Nucleus accumbens (tissue), 56 donors: ENCODE results near the gene STEAP3.

Experiments used
- DNase-seq, 56 donors: peaks; one replicate each; lab custom pipeline; 2025; lab: John Stamatoyannopoulos, UW

The STEAP3 gene

DNA sequence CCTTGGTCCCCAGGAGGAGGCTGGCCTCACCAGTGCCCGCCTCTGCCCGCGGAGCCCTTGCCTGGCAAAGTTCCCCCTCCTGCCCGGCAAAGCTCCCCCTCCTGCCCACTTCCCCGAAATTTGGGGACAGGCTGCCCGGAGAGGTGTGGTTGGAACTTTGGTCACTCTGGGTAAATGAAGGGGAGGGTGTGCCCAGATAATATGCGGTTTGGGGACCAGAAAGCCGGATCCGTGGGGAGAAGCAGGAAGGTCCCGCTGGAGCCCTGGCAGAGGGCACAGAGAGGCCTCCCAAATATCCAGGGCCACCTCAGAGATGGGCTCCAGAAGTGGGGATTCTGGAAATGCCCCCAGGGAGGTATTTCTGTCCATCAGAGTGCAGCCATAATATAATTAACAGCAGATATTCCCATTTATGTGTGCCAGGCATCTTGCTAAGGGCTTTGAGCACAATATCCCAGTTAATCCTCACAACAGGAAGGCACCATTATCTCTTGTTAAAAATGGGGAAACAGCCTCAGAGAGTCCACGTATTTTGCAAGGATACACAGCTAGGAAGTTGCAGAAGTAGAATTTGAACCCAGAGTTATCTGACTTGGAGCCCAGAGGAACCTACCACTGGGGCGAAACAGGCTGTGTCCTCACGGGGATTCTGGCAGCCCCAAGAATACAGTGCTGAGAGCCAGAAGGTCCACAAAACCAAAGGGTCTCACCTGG is 914 bp downstream of the STEAP3 start:
- DNase-seq: no peak

DNA sequence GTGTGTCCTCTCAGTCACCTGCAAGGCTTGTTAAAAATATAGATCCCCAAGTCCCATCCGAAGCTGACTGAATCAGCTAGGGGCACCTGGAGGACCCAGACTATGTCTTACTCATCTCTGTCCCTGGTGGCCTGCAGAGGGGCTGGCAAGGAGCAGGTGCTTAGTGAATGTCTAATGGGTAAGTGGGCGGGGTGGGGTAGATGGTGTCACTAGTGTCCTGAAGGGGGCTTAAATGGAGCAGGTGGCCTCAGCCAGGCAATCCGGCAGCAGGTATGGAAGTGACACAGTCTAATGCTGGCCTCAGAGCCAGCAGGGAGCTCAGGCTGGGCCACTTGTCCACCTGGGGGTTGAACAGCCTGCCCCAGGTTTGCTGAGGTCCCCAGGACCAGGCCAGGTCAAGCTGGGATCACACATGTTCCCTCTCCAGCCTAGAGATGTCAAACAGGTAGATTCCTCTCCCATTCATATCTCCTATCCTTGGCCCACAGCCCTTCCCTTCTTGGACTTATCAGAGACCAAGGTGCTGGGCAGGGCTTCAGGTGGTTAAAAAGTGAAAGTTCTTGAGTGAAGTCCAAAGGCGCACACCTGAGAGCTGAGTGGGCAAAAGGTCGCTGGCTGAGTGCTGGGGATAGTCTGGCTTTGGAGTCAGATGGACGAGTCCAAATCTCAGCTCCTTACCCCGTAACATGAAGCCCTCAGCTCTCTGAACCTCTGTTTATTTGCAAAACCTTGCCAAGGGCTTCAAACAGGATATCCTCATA is 1.7 kb downstream of the STEAP3 start:
- DNase-seq: no peak

DNA sequence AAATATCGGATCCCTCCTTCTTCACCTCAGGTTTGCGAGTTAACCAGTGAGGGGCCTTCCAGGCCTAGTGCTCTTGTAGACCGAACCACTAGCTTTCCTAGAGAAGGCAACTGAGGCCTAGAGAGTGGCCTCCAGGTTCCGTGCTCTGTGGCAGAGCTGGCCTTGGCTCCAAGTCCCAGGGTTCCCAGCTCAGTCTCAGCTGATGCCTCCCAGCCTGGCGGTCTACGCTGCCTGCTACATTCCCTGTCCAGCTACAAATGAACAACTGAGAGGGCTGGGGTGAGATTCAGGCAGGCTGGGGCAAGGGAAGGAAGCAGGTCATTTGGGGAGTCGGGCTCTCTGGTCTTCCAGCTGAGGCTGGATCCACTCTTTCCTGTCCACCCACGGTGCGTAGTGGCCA is 2.3 kb downstream of the STEAP3 start:
- no peak for DNase-seq

DNA sequence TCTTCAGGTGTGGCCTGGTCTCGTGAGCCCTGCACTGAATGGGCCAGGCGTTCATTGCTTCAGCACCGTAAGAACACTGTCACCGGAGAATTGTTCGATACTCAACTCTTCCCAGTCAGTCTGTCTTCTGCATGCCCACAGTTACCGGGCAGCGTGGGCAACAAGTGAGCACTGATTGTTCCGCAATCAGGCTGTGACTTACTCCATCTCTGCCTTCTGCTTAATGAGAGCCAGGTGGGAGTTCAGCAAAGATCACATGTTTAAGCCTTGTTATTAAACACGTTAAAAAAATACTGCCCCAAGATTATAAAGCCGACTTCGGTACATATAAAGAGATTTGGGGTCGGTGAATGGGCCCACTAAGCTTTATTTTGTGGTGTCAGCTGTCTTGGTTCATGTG is 3.7 kb downstream of the STEAP3 start:
- DNase-seq: no peak

DNA sequence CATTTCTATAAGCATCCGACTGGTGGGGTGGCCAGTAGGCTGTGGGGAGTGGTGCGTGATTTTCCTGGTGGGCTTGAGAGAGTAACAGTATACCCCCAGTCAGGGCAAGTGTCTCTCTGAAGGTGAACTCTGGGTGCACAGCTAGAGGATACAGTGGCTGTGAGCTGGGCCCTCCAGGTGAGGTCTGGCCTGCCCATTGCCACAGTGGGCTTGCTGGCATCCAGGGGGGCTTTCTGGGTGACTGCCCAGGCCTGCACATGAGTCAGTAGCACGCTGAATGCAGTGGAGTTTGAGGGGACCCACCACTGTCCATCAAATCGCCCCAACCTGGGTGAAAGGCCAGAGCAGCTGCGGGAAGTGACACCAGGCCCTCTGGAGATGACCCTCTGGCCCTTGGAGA is 4.5 kb downstream of the STEAP3 start:
- no peak for DNase-seq

DNA sequence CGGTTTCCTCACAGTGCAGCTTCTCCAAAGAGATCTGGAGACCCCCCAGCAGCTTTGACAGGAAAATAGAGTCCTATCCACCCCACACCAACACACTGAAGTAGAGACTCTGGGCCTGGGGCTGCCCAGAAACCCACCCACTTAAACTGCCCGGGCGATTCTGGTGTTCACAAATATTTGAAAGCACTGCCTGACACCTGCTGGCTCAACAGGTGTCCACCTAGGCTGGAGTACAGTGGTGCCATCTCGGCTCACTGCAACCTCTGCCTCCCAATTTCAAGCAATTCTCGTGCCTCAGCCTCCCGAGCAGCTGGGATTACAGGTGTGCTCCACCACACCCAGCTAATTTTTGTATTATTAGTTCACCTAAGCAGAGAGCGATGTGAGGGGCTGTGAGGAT is 5.3 kb downstream of the STEAP3 start:
- no peak for DNase-seq

DNA sequence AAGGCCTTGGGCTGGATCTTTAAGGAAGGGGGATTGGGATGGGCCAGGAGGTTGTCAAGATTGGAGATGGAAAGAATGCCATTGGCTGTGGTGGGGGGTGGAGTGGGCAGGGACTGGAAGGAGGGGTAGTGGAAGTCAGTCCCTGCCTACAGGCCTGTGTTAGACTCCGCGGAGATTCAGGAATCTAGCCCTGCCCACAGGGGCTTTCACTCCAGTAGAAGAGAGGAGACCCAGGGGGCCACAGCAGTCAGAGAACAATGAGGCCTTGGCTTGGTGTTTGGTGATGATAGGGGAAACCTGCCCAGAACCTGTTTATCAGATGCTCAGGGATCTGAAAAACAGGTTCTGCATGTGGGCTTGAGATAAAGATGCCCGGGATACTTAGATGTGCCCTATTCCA is 6.1 kb downstream of the STEAP3 start:
- no peak for DNase-seq

DNA sequence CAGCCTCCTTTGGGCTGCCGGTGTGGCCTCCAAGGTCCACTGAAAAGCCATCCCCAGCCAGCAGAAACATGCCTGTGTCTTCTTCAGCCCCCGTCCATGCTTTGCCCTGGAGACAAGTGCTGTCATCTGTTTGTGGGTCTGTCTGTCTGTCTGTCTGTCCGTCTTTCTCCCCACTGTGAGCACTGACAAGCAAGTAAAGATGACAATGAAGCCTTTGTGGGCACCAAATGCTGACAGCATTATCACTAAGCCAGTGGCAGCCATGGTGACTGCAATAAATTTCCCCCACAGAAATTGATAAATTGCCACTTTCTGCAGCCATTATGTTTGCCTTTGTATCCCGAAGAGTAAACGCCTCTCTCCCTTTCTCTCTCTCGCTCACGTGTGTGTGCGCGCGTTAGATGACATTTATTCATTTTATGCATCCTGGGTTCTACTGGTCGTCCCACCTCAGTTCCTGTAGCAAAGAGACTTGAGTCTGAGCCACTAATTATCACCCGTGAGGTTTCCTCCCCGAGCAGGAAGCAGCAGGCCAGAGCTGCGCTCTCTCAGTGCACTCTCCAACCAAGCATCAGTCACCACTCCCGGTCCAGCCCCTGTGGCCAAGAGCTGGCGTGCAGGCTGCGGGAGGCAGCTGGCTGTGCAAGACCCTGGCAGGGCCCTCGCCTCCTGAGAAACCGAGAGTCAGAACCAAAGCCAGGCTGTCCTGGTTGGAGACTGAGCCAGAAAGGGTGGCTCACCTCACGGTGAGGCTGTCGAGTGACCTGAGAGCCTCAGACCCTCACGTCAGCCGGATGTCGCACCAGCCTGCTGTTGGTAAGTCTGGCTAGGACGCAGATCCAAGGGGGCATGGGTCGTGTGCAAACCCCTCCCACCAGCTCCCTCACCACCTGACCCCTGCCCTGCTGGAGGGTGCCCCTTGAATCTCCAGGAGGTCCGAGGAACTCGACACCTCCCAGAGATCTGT is 6.9 kb downstream of the STEAP3 start:
- DNase-seq: peak in 6 of 56 donors; percentile 8 to 29 (median 13)

DNA sequence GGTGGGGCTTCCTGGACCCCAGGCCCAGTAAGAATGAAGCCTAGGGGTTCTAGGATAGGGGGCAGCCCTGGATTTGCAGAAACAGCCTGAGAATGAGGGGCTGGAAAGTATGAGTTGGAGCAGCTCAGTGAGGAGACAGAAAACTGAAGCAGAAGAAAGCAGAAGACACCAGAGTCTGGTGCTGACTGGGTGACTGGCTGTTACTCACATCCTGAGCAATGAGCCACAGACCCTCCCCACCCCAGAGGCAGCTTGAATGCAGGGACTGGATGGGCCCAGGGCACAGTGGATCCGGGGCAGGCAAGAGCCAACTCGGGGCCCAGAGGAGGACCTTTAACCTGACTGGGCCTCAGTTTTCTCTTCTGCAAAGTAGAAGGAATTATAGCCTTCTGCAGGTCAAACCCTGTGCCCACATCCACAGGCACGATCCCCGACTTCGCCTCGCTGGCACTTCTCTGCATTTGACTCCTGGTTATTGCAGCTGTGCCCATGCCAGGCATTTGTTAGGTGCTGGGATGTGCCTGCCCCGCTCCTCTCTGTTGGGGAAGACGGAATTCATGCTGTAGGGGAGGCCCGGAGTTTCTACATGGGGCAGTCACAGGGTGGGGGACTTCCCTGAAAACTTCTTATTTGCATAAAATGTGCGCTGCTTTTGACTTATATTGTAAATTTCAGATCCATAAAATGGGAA is 8.5 kb downstream of the STEAP3 start:
- no peak for DNase-seq

DNA sequence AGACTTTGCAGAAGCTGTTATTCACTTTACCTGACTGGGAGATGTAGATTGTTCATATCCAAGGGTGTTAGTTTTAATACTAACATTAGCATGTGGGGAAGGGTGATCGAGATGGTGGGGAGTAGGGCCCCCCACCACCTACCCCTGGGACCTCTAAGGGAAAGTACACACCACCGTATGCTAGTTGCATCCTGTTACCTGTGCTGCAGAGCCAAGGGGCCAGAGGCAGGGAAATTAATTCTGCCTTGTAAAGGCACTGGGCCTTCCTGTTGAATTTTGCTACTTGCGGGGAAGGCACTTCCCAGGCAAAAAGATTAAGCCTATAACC is 9.0 kb downstream of the STEAP3 start:
- no peak for DNase-seq

DNA sequence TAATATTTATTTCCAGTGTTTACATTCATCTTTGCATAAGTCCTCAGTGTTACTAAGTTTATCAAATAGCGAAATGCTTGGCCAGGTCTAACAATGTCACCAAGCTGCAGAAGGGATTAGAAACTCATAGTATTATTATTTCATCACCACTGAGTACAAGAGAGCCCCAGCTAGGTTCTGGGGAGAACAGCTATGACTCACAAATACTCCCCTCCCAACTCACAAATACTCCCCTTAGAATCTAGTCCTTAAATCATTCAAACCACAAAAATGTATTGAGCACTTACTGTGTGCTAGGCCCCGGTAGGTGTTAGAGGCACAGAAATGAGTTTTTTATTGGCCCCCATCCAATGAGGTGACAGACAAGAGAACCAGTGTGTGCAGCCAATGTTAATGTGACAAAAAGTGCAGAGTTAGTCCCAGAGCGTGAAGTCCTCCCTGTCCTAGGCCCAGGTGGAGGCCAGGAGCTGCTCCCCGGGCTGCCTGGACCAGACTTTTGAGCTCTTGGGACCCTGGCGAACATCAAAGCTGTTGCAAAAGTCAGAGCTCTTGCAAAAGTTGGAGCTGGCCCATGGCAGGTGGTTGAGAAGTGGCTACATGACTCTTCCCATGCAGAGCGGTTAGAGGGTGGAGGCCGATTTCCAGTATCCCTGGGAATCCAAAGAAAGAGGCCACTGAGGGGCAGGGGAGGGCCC is 9.8 kb downstream of the STEAP3 start:
- DNase-seq: no peak

DNA sequence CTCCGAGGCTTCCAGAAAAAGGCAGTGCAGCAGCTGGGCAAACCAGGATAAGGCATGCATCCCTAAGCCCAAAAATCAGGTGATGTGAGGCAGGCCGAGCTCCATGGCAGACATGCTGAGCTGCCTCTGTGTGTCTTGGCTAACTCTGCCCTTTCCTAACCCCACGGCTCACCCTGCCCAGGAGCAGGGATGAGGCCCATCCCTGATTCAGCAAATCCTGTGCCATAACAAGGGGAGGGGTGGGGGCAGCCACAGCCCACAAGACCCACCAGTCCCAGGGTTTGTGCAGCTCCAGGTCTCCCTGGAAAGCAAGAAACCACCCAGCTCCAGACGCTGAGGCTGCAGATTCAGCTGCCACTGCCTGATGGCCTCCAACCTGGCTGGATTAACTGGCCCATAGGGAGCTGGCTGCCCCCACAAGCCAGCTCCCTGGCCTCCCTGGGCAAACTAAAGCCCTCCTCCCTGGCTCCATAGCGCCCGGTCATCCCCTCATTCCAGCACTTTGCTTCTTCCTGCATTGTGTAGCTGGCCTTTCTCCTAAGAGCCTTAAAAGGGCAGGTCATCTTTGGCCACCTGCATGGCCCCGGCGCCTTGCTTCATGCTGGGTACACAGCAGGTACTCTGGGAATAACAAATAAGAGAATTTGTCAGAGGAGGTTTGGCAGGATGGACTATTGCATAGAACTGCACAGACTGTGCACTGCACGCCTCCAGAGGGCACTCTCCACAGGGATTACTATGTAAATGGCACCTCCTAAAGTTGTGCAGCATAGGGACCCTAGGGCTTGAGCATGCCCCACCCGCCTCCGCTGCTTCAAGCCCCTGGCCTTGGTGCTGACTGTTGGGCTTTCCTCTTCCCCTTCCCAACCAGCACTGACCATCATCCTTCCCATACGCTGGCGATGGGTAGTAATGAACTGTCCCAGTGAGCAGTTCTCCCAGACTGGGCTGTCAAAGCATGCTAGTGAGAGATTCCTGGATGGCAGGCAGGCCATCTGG is 10.7 kb downstream of the STEAP3 start:
- DNase-seq: peak in 3 of 56 donors; percentile 15 to 22 (median 19)

DNA sequence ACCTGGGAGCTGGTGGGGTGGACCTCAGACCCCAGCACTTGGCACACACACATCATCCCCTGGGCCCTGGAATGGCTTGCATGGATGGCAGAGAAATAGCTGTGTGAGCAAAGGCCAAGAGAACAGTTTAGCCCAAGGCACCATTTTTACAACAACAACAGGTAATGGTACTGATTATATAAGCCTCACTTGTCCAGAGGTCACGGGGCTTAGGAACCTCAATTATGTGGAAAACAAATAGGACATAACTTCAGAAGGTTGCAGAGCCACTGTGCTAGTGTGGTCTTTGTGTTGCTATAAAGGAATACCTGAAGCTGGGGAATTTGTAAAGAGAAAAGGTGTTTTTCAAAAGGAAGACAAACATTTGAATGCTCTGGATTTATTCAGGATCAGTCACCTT is 13.2 kb downstream of the STEAP3 start:
- DNase-seq: no peak

DNA sequence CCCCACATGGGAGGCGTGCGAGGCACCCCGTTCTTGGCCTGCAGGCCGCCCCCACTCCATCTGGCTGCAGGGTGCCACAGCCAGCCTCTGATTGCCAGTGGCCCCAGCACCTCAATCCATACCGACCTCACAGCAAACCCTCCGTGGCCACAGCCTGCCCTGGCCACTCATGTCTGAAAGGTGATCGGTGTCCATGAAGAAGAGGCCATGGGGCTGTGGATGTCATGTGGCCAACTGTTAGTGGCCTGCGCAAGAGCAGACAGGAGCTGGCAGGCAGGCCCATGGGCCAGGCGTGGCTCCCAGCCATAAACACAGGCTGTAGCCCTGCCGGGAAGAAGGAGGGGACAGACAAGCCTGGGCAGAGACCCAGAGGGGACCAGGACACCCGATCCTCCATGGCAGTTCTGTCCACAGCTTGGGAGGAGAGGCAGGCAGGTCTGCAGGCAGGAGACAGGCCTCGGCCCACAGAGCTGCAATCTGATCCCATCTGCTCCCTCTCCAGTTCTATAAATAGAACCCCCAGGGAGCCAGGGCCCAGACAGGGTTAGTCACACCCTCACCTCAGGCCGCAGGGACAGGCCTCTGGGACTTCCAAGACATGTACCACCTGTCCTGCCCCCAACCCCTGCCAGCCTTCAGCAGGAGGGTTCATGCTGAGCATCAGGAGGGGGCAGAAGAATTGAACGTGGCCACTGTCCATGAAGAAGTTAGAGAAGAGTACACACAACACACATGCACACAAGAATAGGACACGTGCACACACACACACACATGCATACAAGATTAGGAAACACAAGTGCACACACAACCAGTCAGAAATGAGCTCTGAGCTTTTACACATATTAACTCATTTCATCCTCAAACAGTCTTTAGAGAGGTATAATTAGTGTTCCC is 16.9 kb downstream of the STEAP3 start:
- peak in 23 of 56 donors; percentile 9 to 58 (median 20) for DNase-seq

DNA sequence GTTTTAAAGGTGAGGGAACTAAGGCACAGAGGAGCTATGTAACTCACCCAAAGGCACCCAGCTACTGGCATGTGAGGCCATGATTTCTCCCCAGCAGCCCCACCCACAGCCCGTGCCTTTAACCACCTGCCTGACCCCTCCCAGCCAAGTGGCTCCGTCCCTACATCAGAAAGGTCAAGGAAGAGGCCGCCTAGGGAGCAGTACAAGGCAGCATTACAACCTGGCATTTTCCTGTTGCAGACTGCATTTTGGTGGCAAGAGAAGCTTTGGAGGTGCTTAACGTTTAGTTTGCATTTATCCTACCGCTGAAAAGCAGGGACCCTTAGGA is 17.5 kb downstream of the STEAP3 start:
- no peak for DNase-seq

DNA sequence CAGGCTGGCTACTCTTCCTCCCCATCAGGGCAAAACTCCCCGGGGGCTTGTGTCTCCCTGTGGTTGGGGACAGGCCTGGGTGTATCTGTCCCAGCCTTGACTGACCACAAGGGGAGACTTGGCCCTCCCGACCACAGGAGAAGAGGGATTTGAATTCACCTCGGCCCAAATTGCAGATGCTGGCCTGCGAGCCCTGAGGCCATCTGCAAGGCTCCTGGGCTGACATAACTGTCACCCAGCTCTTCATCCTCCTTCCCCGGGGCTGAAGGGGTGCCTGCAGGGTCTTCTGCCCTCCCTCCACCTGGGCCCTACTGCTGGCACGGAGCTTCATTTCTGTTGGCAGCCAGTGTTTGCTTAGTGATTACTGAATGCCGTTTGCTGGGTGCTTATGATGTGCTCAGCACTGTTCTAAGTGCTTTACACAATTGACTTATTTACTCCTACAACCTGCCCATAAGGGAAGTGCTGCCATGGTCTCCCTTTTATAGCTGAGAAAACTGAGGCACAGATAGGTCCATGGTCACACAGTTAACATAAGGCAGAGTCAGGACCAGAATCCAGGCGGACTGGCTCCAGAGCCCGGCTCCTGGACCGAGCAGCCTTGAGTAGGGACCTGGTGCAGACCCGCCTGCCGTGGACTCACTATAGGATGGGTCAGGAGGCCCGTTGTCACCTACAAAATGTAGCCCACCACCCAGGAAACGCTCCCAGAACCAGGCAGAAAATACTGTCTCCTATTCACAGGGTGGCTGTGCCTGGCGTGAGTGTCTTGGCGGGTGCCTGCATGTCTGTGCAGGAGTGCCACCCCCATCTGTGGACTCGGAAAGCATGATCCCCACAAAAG is 18.9 kb downstream of the STEAP3 start:
- no peak for DNase-seq

DNA sequence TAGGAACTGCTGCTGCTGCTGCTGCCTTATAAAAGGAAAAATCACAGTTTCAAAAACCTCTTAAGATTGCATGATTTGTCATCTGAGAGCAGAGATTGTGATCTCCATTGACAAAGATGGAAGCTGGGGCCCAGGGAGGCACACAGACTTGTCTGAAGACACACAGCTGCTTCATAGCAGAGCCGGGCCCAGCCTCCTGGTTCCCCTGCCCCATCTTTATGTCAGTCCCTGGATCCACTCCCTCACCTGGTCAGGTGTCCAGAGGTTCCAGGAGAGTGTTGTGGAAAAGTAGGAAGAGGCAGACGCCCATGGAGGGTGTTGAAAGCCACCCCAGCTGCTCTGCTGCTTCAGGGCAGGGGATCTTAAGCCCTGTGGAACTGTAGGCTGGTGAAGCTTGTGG is 20.0 kb downstream of the STEAP3 start:
- no peak for DNase-seq
